Ureter (tissue), 1 donor: ENCODE measurements around the gene HKDC1. TPM values are rescaled to one million over a fixed set of nuclear protein-coding genes. Genes with fewer than 3 reads are reported as not detected.

Experiments
- total RNA-seq: library from RNA; stranded (reverse); gene quantifications from one replicate; pipeline ENCODE4 v1.2.4, GENCODE V29; 2023
- donor health status: DM: yes; HTN: yes; CAD: no.

HKDC1 gene
- total RNA-seq, 1 donor from 2014 or later = 0.10 TPM

Other genes with a start within 250 kb of the HKDC1 start
- 27.3 TPM for gene KIFBP, start 231.5 kb upstream of the HKDC1 start, total RNA-seq
- 50.0 TPM for gene SRGN, start 132.2 kb upstream of the HKDC1 start, total RNA-seq
- 54.6 TPM for gene VPS26A, start 96.2 kb upstream of the HKDC1 start, total RNA-seq
- 33.5 TPM for gene SUPV3L1, start 40.1 kb upstream of the HKDC1 start, total RNA-seq
- 139 TPM for gene HK1, start 58.2 kb downstream of the HKDC1 start, total RNA-seq
- 5.6 TPM for gene TACR2, start 196.6 kb downstream of the HKDC1 start, total RNA-seq
- 156 TPM for gene TSPAN15, start 231.1 kb downstream of the HKDC1 start, total RNA-seq